ENCODE data around the gene PPP1R37.

PPP1R37 gene

DNA sequence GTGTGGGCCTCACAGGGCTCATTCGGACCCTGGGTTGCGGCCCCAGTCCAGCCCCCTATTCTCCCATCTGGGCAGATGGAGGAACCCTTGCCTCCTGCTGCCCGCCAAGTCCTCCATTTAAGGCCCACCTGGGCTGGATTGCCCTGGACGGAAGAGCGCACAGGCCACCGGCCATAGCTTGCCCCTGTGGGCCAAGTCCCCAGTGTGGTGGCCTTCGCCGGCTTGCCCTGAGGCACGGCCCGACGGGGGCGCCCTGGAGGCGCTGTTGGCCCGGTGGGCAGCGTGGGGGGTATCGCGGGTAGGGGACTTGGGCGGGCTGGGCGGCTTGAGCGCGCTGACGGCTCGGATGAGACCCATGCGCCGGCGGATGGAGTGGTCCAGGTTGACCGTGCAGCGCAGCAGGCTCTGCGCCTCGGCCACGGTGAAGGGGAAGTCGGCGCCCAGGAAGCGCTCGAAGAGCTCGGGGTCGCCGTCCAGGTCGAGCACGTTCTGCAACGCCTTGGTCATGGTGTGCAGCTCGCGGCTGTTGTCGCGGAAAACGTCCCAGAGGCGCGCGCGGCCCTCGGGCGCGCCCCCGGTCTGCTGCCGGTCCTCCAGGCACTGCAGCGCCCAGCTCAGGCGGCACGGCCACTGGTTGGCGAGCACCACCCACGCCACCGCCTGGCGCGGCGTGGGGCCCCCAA lies 59.0 kb downstream of the PPP1R37 start:
- Histone ChIP-seq H3K4me2 (no peak overlapping the region), H3K36me3 (ENCODE audit: insufficient read depth) (no peaks in the 10 kb centered on the region), H3K27me3 (ENCODE audit: insufficient read depth, low read depth) (no peaks in the 10 kb centered on the region), H3K9ac (no peak overlapping the region), H2AFZ (ENCODE audit: low read depth) (no peak overlapping the region), H3K4me1 (ENCODE audit: low read depth, poor library complexity, severe bottlenecking) (no peaks in the 10 kb centered on the region), H3K27ac (no peak overlapping the region), H3K79me2 (ENCODE audit: insufficient read depth, low read depth) (no peaks in the 10 kb centered on the region), H3K4me3 (IDR thresholded peaks at IDR 0.05; ENCODE audit: insufficient read depth, low read depth, low read length) (no peak overlapping the region), H4K20me1 (ENCODE audit: insufficient read depth) (no peaks in the 10 kb centered on the region)
- TF ChIP-seq, protein P1, sequence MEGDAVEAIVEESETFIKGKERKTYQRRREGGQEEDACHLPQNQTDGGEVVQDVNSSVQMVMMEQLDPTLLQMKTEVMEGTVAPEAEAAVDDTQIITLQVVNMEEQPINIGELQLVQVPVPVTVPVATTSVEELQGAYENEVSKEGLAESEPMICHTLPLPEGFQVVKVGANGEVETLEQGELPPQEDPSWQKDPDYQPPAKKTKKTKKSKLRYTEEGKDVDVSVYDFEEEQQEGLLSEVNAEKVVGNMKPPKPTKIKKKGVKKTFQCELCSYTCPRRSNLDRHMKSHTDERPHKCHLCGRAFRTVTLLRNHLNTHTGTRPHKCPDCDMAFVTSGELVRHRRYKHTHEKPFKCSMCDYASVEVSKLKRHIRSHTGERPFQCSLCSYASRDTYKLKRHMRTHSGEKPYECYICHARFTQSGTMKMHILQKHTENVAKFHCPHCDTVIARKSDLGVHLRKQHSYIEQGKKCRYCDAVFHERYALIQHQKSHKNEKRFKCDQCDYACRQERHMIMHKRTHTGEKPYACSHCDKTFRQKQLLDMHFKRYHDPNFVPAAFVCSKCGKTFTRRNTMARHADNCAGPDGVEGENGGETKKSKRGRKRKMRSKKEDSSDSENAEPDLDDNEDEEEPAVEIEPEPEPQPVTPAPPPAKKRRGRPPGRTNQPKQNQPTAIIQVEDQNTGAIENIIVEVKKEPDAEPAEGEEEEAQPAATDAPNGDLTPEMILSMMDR (conservative IDR thresholded peaks at IDR 0.05; ENCODE audit: low read depth, low read length) = no peak

DNA sequence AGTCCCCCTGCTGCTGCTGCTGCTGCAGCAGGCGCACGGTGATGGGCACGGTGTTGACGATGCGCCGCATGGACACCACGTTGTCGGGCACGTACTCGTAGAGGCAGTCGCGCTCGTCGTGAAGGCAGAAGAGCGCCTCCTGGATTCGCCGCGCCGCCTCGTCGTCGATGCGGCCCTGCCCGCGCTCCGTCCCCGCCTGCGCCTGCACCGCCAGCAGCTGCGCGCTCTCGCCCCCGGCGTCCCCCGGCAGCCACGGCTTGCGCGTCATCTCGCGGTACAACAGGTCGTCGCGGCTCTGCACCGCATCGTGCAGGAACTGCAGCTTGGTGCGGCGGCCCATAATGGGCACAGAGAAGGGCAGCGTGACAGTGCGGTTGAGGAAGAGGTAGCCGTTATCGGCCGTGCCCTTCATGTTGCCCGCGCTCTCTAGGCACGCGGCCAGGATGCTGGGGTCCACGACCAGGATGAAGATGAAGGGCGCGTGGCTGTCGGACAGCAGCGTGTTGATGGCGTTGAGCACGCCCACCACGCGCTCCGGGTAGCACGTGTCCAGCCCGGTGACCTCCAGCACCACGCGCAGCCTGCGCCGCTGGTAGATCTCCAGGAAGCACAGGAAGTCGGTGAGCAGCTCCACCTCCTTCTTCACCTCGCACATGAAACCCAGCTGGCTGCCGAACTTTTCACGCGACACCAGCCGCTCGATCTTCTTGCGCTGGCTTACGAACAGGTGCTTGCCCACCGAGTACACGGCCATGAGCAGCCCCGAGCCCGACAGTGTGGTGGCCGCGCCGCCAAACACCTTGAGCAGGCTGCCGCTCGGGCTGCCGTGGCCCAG lies 59.7 kb downstream of the PPP1R37 start:
- no peaks in the 10 kb centered on the region for H3K4me1 ChIP-seq (ENCODE audit: low read depth, poor library complexity, severe bottlenecking)
- H3K4me3 ChIP-seq (IDR thresholded peaks at IDR 0.05; ENCODE audit: insufficient read depth, low read depth, low read length) = no peak overlapping the region
- H3K4me2 ChIP-seq = no peak overlapping the region
- TF ChIP-seq, protein P1 (conservative IDR thresholded peaks at IDR 0.05; ENCODE audit: low read depth, low read length) = no peak
- no peak overlapping the region for H3K9ac ChIP-seq
- no peaks in the 10 kb centered on the region for H3K79me2 ChIP-seq (ENCODE audit: insufficient read depth, low read depth)
- no peaks in the 10 kb centered on the region for H3K27me3 ChIP-seq (ENCODE audit: insufficient read depth, low read depth)
- H3K36me3 ChIP-seq (ENCODE audit: insufficient read depth) = no peaks in the 10 kb centered on the region
- H2AFZ ChIP-seq (ENCODE audit: low read depth) = no peak overlapping the region
- no peaks in the 10 kb centered on the region for H4K20me1 ChIP-seq (ENCODE audit: insufficient read depth)
- H3K27ac ChIP-seq = no peak overlapping the region

DNA sequence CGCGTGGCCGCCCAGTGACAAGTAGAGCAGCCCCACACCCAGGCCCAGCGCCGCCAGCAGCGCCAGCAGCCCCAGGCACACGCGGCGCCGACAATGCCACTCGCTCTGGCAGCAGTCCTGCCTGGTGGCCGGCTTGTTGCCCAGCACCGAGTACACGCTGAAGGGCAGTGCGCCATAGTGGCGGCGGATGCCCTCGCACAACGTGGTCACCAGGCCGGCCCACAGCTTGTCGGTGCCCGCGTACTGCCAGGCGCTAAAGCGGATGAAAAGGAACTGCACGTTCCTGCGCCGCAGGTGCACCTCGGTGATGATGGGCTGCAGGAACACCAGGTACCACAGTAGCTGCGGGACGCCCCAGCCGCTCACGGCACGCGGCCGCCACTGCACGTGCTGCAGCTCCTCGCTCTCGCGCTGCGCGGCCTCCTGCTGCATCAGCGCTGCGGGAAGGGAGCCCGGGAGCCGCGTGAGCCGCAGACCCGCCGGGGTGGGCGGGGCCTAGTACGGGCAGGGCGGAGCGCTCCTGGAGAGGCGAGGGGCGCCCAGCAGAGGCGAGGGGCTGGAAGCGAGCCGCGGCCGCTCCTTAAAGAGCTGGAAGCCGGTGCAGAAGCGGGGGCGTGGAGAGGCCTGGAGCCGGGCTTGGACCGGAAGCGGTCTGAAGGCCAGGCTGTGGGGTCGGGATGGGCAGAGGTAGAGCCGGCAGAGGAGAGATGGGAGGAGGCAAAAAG lies 60.5 kb downstream of the PPP1R37 start:
- Histone ChIP-seq H3K79me2 (ENCODE audit: insufficient read depth, low read depth) (no peaks in the 10 kb centered on the region), H3K36me3 (ENCODE audit: insufficient read depth) (no peaks in the 10 kb centered on the region), H3K9ac (no peak overlapping the region), H3K4me3 (IDR thresholded peaks at IDR 0.05; ENCODE audit: insufficient read depth, low read depth, low read length) (no peak overlapping the region), H3K27ac (no peak overlapping the region), H2AFZ (ENCODE audit: low read depth) (no peak overlapping the region), H3K4me1 (ENCODE audit: low read depth, poor library complexity, severe bottlenecking) (no peaks in the 10 kb centered on the region), H3K4me2 (no peak overlapping the region), H4K20me1 (ENCODE audit: insufficient read depth) (no peaks in the 10 kb centered on the region), H3K27me3 (ENCODE audit: insufficient read depth, low read depth) (no peaks in the 10 kb centered on the region)
- TF ChIP-seq, protein P1 (conservative IDR thresholded peaks at IDR 0.05; ENCODE audit: low read depth, low read length) = no peak

DNA sequence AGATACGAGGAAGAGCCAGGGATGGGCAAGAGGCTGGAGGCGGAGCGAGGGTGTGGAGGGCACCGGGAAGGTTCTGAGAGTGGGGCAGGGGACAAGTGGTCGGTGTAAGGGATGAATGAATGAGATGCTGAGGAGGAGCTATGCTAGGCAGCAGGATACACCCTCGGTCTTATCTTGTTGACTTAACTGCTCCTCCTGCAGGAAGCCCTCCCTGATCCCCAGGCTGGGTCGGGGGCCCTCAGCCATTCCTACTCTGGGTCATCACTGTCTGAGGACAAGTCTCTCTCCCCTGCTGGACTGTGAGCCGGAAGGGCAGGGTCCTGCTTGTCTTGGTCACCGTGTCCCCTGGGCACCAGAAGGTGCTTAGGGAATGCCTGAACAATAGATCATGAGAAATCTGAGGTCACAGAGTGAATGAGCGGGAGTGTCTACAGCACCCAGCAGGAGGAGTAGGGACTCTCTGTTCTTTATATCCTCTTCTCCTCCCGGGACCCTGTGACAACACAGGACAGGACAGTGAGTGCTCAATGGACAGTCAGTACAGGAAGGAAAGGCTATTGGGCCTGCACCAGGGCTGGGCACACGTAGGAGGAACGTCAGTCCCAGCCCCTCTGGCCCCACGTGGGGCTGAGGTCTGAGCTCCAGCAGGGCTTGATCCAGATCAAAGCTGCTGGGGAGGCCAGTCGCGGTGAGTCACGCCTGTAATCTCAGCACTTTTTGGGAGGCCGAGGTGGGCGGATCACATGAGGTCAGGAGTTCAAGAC lies 61.3 kb downstream of the PPP1R37 start:
- no peak overlapping the region for H2AFZ ChIP-seq (ENCODE audit: low read depth)
- no peaks in the 10 kb centered on the region for H3K36me3 ChIP-seq (ENCODE audit: insufficient read depth)
- no peaks in the 10 kb centered on the region for H4K20me1 ChIP-seq (ENCODE audit: insufficient read depth)
- H3K27me3 ChIP-seq (ENCODE audit: insufficient read depth, low read depth) = no peaks in the 10 kb centered on the region
- no peak overlapping the region for H3K4me2 ChIP-seq
- no peak overlapping the region for H3K27ac ChIP-seq
- TF ChIP-seq, protein P1 (conservative IDR thresholded peaks at IDR 0.05; ENCODE audit: low read depth, low read length) = no peak
- H3K4me3 ChIP-seq (IDR thresholded peaks at IDR 0.05; ENCODE audit: insufficient read depth, low read depth, low read length) = no peak overlapping the region
- H3K4me1 ChIP-seq (ENCODE audit: low read depth, poor library complexity, severe bottlenecking) = no peaks in the 10 kb centered on the region
- H3K79me2 ChIP-seq (ENCODE audit: insufficient read depth, low read depth) = no peaks in the 10 kb centered on the region
- H3K9ac ChIP-seq = no peak overlapping the region

Measured in KMS-11 (cell line).